Epithelial cell of prostate (primary cell): ENCODE data around the gene PALLD.

Source experiments
- DNase-seq: peaks from one replicate; pipeline ENCODE4 v3.0.0-alpha.2; 2011; ENCODE audit warnings: low read depth, low spot score
- H3K27ac ChIP-seq: fragments of 450-650 bp; 2 replicates; pipeline ENCODE4 v1.5.1; 2017; ENCODE audit warnings: mild to moderate bottlenecking

The PALLD gene

GRCh38 chr4:168877511-168878491 lies 380.9 kb downstream of the PALLD start:
- H3K27ac ChIP-seq = no peak overlapping the region
- no peak for DNase-seq

- H3K27ac ChIP-seq = peak overlapping the region; percentile 11
- DNase-seq = no peak
Observed at GRCh38 chr4:168878623-168879022, 381.8 kb downstream of the PALLD start.

- no peak for DNase-seq
- H3K27ac ChIP-seq = peak overlapping the region; percentile 11
Observed at GRCh38 chr4:168879188-168879587, 382.3 kb downstream of the PALLD start.

GRCh38 chr4:168880072-168880675 lies 383.3 kb downstream of the PALLD start:
- DNase-seq = no peak
- H3K27ac ChIP-seq = peak overlapping the region; percentile 11

- DNase-seq = no peak
- H3K27ac ChIP-seq = peak overlapping the region; percentile 73
Observed at GRCh38 chr4:168880811-168881595, 384.2 kb downstream of the PALLD start.

GRCh38 chr4:168881781-168882420 lies 385.0 kb downstream of the PALLD start:
- no peak for DNase-seq
- H3K27ac ChIP-seq = peak overlapping the region; percentile 73

GRCh38 chr4:168882650-168883233 lies 385.9 kb downstream of the PALLD start:
- DNase-seq = no peak
- H3K27ac ChIP-seq = peak overlapping the region; percentile 73

GRCh38 chr4:168883513-168883912 lies 386.7 kb downstream of the PALLD start:
- no peak for DNase-seq
- peak overlapping the region; percentile 73 for H3K27ac ChIP-seq

- DNase-seq = no peak
- H3K27ac ChIP-seq = no peak overlapping the region
Observed at GRCh38 chr4:168884251-168885124, 387.6 kb downstream of the PALLD start.

GRCh38 chr4:168885400-168885799 lies 388.5 kb downstream of the PALLD start:
- no peak for DNase-seq
- H3K27ac ChIP-seq = peak overlapping the region; percentile 41

- no peak for DNase-seq
- H3K27ac ChIP-seq = peak overlapping the region; percentile 41
Observed at GRCh38 chr4:168886351-168886750, 389.5 kb downstream of the PALLD start.

- no peak for DNase-seq
- peak overlapping the region; percentile 41 for H3K27ac ChIP-seq
Observed at GRCh38 chr4:168887809-168888208, 391.0 kb downstream of the PALLD start.

- no peak overlapping the region for H3K27ac ChIP-seq
- DNase-seq = no peak
Observed at GRCh38 chr4:168888715-168889215, 391.9 kb downstream of the PALLD start.

GRCh38 chr4:168891086-168891485 lies 394.2 kb downstream of the PALLD start:
- H3K27ac ChIP-seq = no peak overlapping the region
- no peak for DNase-seq

GRCh38 chr4:168891688-168892087 lies 394.8 kb downstream of the PALLD start:
- H3K27ac ChIP-seq = no peak overlapping the region
- no peak for DNase-seq

- H3K27ac ChIP-seq = no peak overlapping the region
Observed at GRCh38 chr4:168892475-168892874, 395.6 kb downstream of the PALLD start.

GRCh38 chr4:168893205-168893604 lies 396.4 kb downstream of the PALLD start:
- DNase-seq = no peak
- no peak overlapping the region for H3K27ac ChIP-seq

More at GRCh38 chr4:168892475-168892874, 395.6 kb downstream of the PALLD start:
- no peak for DNase-seq

- H3K27ac ChIP-seq = no peak overlapping the region
- DNase-seq = no peak
Observed at GRCh38 chr4:168893807-168894206, 397.0 kb downstream of the PALLD start.

- DNase-seq = no peak
Observed at GRCh38 chr4:168900080-168900479, 403.2 kb downstream of the PALLD start.

More at GRCh38 chr4:168900080-168900479, 403.2 kb downstream of the PALLD start:
- H3K27ac ChIP-seq = no peak overlapping the region
